Mesothelial cell of epicardium (in vitro differentiated cells): Measurements from ENCODE around the gene ARHGEF19. TPM values are rescaled to one million over a fixed set of nuclear protein-coding genes. Genes with fewer than 3 reads are reported as not detected.

Experiments used
- DNase-seq, 2 experiments: peaks; one replicate each; pipeline ENCODE4 v3.0.0; 2021; ENCODE audit warnings: low spot score in 2 of 2; ENCODE audit not compliant: unreplicated experiment in 2 of 2
- H3K27ac Mint-ChIP-seq: 2 replicates; pipeline ENCODE4 v1.8.0; 2021; ENCODE audit warnings: mixed read lengths
- H3K27me3 Mint-ChIP-seq: 2 replicates; pipeline ENCODE4 v1.8.0; 2021; ENCODE audit warnings: low read depth, mixed read lengths
- H3K36me3 Mint-ChIP-seq: 2 replicates; pipeline ENCODE4 v1.8.0; 2021; ENCODE audit warnings: mixed read lengths
- H3K4me1 Mint-ChIP-seq: 2 replicates; pipeline ENCODE4 v1.8.0; 2021; ENCODE audit warnings: mixed read lengths
- H3K4me3 Mint-ChIP-seq: 2 replicates; pipeline ENCODE4 v1.8.0; 2021; ENCODE audit warnings: mild to moderate bottlenecking, moderate library complexity, mixed read lengths
- H3K9me3 Mint-ChIP-seq: 2 replicates; pipeline ENCODE4 v1.8.0; 2021; ENCODE audit warnings: mixed read lengths
- total RNA-seq: library from RNA; stranded (reverse); gene quantifications from 3 replicates; pipeline ENCODE4 v1.2.1, GENCODE V29; 2021
- TF ChIP-seq, protein P1 (sequence below): fragments of 200-600 bp; sonication (generic); IDR thresholded peaks from one replicate; pipeline ENCODE4 v1.5.0; 2021; ENCODE audit warnings: antibody characterized with exemption; ENCODE audit not compliant: unreplicated experiment

ARHGEF19 gene
- total RNA-seq, 1 donor from 2014 or later: 86.6 TPM

DNA sequence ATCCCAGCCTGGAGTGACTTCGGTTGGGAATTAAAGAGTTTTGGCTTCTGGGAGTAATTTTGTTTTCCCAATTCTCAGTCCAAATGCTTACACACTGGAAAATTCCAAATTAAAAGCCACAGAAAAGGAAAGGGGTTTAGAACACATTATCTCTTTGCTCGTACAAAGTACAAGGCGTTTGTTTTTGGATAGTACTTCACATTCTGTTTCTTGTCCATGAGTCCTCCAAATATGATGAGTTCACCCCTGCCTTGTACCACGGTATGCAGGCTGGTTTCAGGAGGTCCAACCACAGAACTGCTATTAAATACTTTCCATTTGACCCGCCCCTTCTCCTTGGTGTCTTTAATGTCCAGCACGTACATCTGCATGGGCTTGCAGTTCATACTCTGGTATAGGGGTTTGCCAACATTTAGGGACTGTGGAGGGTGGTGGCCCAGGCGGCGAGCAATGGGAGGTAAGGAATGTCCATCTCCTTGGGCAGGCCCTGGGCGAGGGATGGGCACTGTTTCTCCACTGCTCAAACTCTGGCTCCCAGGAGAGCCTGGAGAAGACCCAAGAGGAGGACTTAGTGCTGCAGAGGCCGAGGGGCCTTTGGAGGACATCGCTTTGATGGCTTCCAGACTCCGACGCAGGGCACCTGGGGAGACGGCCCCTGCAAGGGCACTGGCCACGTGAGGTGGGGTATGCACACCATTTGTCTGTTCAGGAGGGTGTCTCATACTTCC, 38.2 kb upstream of the ARHGEF19 start:
- Mint-ChIP-seq H3K27me3 (no peaks in the 10 kb centered on the region), H3K4me1 (peaks cover 26% of the 10 kb centered on the region), H3K36me3 (peaks cover 16% of the 10 kb centered on the region), H3K9me3 (no peaks in the 10 kb centered on the region), H3K27ac (no peak overlapping the region), H3K4me3 (no peak overlapping the region)
- TF ChIP-seq, protein P1, sequence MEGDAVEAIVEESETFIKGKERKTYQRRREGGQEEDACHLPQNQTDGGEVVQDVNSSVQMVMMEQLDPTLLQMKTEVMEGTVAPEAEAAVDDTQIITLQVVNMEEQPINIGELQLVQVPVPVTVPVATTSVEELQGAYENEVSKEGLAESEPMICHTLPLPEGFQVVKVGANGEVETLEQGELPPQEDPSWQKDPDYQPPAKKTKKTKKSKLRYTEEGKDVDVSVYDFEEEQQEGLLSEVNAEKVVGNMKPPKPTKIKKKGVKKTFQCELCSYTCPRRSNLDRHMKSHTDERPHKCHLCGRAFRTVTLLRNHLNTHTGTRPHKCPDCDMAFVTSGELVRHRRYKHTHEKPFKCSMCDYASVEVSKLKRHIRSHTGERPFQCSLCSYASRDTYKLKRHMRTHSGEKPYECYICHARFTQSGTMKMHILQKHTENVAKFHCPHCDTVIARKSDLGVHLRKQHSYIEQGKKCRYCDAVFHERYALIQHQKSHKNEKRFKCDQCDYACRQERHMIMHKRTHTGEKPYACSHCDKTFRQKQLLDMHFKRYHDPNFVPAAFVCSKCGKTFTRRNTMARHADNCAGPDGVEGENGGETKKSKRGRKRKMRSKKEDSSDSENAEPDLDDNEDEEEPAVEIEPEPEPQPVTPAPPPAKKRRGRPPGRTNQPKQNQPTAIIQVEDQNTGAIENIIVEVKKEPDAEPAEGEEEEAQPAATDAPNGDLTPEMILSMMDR: no peak
- DNase-seq: no peak

DNA sequence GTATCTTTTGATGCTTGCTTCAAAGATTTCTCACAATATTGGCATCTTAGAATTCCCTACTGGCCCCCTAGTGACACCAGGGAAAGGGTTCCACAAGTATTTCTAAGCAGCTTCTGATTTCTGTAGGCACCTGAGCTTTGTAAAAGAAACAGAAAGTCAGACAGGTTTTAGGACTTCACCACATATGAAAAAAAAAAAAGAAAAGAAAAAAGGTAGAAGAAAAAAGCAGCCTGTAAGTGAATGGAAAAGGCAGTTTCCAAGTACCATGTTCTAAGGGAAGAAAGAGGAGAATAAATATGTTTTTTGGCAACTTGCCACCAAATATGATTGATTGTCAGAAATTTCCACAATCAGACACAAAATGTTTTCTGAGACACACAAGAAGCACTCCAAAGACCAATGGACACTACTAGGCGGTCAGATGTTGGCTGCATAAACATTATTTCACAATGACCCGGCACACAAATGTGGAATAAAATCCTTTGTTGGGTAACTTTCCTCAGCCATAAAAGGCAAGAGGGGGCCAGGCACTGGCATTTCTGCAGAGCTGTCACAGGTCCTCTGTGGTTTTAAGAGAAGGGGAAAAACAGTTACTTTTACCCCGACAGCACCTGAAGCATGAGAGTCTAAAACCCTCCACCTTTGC, 37.3 kb upstream of the ARHGEF19 start:
- H3K4me1 Mint-ChIP-seq: peaks cover 25% of the 10 kb centered on the region
- no peak overlapping the region for H3K4me3 Mint-ChIP-seq
- DNase-seq: no peak
- TF ChIP-seq, protein P1: no peak
- H3K27ac Mint-ChIP-seq: peak overlapping the region; percentile 70
- H3K36me3 Mint-ChIP-seq: peaks cover 14% of the 10 kb centered on the region
- H3K9me3 Mint-ChIP-seq: no peaks in the 10 kb centered on the region
- H3K27me3 Mint-ChIP-seq: no peaks in the 10 kb centered on the region

DNA sequence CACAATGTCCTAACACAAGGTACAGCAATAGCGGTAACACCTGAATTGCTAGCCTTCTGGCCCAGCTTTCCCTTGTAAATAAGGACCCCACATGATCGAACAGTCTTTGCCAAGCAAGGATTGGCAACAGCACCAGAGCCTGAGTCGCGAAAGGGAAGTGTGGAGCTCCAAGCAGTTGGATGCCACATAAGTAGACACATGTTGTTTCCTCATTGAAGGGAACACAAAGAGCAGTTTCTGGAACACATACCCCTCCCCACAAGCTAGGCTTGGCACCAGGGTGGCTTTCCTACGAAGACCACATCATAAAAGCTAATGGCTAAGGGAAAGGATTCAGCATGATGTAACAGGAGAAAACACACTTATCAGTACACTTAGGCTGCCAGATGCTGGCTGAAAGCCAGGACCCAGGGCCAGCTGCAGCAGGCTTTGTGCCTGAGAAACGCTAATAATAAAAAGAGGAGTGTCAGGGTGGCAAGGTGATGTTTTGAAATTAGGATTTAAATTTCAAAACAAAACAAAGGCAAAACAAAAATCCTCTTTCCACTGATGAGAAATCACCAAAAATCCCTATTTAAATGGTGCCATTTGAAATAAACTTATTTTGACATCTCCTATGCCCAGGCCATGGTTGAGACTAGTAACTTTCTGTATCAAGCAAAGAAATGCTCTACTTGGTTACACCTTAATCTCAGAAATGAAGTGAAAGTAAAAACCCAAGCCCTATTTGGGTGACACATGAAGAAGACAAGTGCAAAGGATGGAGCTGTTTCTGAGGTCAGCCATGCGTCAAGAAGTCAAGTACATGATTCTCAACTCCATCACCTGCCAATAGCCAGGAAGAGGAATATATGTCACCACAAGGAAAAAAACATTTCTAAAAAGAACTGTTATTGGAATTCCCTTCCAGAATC, 36.4 kb upstream of the ARHGEF19 start:
- Mint-ChIP-seq H3K27ac (peak overlapping the region; percentile 71), H3K36me3 (peaks cover 10% of the 10 kb centered on the region), H3K27me3 (no peaks in the 10 kb centered on the region), H3K4me3 (no peak overlapping the region), H3K9me3 (no peaks in the 10 kb centered on the region), H3K4me1 (peaks cover 28% of the 10 kb centered on the region)
- TF ChIP-seq, protein P1: no peak
- peak in 1 of 2 experiments; percentile 64 for DNase-seq

DNA sequence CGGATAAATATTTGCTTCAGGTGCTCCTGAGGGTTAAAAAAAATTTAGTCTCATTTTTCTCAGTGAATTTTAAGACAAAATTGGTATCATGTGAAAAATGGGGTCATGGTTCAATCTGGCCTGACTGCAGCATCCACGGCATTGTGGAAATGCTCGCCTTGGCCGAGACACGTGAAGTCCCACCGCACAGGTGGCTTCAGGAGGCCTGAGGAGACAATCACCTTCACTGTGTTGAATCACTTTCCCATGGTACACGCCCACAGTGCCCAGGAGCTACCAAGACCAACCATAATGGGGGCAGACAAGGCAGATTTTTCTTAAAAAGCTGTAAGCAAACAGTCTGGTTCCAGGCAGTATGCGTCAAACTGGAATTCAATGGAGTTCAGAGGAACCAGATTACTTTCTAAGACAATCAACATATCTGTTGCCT, 35.6 kb upstream of the ARHGEF19 start:
- H3K4me3 Mint-ChIP-seq: no peak overlapping the region
- TF ChIP-seq, protein P1: no peak
- peaks cover 28% of the 10 kb centered on the region for H3K4me1 Mint-ChIP-seq
- DNase-seq: no peak
- H3K9me3 Mint-ChIP-seq: no peaks in the 10 kb centered on the region
- H3K36me3 Mint-ChIP-seq: peaks cover 10% of the 10 kb centered on the region
- H3K27ac Mint-ChIP-seq: peak overlapping the region; percentile 30
- H3K27me3 Mint-ChIP-seq: no peaks in the 10 kb centered on the region

DNA sequence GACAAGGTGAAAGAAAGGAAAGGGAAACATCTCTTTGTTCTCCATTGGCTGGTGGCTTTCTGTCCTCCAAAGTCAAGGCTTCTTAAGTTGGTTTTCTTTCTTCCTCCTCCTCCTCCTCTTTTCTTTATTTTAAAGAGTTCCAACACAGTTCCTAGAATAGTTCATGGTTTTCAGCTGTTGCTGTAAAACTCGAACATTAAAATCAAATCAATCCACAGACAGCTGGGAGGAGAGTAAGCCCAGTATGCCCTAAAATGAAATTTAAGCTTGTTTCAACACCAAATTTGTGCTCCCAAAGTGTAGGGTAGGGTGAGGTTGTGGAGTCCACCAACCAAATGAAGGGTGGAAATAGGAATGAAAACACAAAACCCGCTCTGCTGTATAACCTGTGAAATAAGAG, 35.0 kb upstream of the ARHGEF19 start:
- Mint-ChIP-seq H3K4me1 (peaks cover 28% of the 10 kb centered on the region), H3K9me3 (no peaks in the 10 kb centered on the region), H3K4me3 (no peak overlapping the region), H3K27me3 (no peaks in the 10 kb centered on the region), H3K36me3 (peaks cover 10% of the 10 kb centered on the region), H3K27ac (peak overlapping the region; percentile 53)
- DNase-seq: no peak
- TF ChIP-seq, protein P1: no peak
